ENCODE measurements around the gene THAP3.

THAP3 gene

DNA sequence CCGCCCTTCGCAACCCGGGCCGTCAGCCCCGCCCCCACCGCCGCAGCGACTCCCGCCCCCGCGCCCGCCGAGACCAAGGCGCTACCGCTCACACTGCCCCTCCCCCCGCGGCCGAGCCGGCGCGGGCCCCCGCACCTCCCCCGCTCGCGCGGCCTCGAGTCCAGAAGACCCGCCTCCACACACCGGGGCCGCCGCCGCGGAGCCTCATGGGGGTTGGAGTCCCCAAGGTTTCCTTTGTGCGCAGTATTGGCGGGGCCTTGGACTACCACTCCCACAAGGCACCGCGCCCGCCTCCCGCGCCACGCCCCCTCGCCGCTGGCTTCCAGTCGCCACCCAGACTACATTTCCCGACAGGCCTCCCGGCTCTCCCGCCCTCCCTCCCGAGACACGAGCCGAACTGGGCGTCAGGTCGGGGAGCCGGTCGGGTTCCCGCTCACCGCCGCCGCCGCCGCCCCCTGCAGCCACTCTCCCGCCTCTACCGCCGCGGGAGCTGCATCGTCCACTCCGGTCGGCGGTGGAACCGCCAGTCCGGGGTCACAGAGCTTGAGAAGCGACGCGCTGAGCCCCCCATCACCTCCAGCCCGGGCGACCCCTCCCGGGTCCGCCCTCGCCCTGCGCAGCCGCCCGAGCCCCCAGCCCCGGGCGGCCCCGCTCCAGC, 11.2 kb upstream of the THAP3 start, which contains the start of gene PHF13:
PHF13 (plus strand) TSS at position 371 of the 658 bp plus-strand sequence. CDS start 336 bp downstream, outside the sequence.
- DNase-seq = peak; percentile 99

DNA sequence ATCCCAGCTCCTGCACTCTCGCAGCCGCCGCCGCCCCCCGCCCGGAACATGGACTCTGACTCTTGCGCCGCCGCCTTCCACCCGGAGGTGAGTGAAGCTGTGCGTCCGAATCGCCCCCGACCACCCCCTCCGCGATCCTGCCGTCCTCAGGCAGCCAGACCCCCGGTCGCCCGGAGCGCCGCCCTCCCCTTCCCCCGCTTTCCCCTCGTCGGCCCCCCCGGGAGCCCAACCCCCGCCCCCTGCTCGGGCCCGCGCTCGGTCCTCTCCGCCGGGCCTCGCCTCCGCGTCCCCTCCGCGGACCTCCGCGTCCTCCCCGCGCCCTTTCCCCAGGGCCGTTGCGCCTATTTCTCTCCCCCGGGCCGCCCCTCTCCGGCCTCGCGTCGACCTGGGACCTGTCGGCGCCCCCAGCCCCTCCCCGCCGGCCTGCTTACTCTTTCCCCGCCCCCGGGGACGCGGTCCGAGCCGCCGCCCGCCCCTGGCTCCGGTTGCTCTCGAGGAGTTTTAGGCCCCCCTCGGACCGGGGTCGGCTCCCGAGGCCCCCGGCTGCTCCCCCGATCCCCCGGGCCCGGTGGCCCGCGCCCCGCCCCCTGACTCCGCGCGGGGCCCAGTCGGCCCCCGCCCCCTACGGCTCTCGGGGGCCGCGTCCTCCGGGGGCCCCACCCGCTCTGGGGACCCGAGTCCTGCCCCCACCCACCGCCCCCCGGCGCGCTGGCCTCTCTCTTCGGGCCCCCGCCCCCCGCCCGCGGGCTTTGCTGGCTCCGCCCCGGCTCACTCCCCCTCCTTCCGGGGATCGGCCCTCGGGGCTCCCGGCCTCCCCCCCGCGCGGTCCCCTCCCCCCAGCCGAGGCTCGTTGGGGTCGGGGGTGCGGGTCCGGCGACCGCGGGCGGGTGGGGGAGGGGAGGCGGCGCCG, 10.4 kb upstream of the THAP3 start:
- DNase-seq = peak; percentile 69

- peak; percentile 24 for DNase-seq
These were observed 9.5 kb upstream of the THAP3 start for GRCh38 chr1:6614929-6615785.

- DNase-seq = no peak
These were observed 5.6 kb upstream of the THAP3 start for GRCh38 chr1:6619045-6619444.

- DNase-seq = no peak
These were observed 3.0 kb upstream of the THAP3 start for GRCh38 chr1:6621429-6622391.

- DNase-seq = no peak
These were observed 2.1 kb upstream of the THAP3 start for GRCh38 chr1:6622396-6623152.

DNA sequence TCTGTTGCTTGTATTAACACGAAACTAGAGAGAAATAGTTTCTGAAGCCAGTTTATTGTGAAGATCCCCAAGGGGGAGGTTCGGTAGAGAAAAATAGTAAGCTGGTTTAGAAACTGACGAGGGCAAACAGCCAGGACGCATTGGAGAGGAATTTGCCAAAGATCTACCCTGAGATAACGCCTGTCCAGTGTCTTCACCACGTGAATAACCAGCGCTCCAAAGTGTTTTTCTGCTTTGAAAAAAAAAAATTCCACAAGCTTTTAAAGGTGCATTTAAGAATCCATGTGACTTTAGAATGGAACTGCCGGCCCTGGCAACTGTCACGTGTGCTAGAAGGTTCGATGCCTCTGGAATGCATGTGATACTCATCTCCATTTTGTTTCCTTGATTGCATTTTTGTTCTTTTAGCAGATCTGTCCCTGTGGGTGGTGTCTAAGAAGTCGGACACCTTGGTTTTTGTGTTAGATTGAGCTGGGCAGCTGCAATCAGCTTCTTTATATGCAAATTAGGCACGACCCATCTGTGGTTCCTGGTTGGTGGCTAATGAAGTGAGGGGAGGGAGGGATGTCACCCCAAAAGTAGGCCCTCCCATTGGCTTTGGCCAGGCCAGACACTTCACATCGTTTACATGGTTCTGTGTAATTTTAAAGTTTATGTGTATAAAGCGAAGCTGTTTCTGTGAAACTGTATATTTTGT, 1.3 kb upstream of the THAP3 start:
- DNase-seq = no peak

DNA sequence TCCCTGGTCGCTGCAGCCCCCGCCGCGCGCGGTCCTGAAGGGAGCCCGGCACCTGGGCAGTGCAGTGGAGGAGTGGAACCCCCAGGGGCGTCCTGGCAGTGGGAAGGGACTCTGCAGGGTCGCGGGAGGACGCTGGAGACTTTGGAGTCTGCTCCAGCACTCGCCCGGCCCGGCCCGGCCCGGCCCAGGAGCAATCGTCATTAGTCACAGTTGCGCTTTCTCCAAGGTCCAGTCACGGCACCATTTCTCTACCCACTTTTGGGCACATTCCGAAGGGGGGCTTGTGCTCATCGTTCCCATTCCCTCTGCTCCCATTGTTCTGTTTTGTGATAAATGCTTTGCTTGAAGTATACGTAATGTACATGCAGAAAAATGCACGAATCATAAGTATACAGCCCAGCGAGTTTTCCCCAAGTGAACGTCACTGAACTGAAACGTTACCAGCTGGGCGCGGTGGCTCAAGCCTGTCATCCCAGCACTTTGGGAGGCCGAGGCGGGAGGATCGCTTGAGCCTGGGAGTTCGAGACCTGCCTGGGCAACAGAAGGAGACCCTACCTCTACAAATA, 999 bp downstream of the THAP3 start:
- peak; percentile 60 for DNase-seq

DNA sequence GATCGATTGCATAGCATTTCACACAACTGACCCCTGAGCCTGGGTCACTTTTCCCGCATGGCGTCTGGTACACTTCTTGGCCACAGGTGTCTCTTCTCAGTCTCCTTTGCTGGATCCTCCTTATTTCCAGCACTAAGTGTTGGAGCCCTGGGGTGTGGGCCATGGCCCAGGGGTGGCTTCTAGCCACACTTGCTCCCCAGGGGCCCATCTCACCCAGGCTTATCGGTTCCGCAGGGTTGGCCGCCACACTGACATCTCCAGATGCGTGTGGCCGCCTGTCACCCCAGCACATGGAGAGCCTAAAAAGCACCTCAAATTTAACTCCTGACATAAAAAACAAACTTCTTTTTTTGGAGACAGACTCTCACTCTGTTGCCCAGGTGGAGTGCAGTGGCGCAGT, 2.4 kb downstream of the THAP3 start:
- DNase-seq = no peak

GRCh38 chr1:6627841-6628545, 3.3 kb downstream of the THAP3 start:
- DNase-seq = no peak

- no peak for DNase-seq
These were observed 4.4 kb downstream of the THAP3 start for GRCh38 chr1:6628971-6629479.

DNA sequence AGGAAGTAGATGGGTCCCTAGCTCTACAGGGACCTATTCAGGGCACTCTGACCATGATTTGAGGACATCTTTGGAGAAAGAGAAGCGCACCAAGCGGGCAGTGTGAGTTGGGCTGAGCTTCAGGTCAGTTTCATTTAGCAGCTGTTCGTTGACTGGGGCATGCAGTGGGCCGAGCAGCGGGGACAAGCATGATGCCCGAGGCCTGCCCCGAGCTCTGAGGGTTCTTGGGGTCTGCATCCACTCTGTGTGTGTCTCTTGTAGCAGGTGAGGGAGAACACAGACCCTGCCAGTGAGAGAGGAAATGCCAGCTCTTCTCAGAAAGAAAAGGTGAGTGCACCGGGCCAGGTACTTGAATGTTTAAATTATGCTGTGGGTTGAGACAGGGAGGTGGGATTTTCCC, 5.4 kb downstream of the THAP3 start:
- DNase-seq = no peak

DNA sequence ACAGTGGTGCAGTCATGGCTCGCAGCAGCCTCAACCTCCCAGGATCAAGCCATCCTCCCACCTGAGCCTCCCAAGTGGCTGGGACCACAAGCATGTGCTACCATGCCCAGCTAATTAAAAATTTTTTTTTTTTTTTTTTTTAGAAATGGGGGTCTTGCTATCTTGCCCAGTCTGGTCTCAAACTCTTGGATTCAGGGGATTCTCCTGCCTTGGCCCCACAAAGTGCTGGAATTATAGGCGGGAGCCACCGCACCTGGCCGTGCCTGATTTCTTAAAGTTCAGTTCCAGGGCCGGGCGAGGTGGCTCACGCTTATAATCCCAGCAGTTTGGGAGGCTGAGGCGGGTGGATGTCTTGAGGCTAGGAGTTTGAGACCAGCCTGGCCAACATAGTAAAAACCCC, 6.4 kb downstream of the THAP3 start:
- DNase-seq = no peak

DNA sequence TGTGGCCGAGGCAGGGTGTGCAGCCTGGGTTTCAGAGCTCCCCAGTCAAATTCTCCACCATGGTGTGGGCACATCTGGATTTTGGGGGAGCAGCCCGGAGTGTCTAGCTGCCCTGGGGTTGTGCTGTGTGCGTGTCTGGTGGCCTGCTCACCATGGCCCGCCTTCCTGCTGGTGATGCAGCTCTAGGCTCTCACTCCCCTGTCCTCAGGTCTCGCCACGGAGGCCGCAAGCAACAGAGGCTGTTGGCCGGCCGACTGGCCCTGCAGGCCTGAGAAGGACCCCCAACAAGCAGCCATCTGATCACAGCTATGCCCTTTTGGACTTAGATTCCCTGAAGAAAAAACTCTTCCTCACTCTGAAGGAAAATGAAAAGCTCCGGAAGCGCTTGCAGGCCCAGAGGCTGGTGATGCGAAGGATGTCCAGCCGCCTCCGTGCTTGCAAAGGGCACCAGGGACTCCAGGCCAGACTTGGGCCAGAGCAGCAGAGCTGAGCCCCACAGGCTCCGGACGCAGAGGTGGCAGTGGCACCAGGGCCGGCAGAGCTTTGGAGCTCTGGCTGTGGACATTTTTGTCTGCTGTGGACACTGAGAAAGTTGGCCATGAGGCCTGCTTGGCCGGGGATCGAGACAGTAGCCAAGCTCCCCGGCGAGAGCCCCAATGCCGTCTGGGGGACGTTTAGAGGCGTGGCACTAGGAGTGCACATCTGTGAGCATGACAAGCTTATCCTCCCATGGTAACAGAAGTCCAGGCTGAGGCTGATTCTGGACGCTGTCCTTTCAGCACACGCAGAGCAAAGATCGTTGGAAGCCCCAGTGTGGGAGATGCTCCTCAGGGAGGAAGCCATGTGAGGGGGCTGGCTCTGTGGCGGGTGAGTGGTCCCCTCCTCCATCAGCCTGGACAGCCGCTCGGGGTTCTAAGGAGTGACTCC, 8.2 kb downstream of the THAP3 start:
- DNase-seq = no peak

- DNase-seq = peak; percentile 51
These were observed 9.8 kb downstream of the THAP3 start for GRCh38 chr1:6634371-6635052.

DNA sequence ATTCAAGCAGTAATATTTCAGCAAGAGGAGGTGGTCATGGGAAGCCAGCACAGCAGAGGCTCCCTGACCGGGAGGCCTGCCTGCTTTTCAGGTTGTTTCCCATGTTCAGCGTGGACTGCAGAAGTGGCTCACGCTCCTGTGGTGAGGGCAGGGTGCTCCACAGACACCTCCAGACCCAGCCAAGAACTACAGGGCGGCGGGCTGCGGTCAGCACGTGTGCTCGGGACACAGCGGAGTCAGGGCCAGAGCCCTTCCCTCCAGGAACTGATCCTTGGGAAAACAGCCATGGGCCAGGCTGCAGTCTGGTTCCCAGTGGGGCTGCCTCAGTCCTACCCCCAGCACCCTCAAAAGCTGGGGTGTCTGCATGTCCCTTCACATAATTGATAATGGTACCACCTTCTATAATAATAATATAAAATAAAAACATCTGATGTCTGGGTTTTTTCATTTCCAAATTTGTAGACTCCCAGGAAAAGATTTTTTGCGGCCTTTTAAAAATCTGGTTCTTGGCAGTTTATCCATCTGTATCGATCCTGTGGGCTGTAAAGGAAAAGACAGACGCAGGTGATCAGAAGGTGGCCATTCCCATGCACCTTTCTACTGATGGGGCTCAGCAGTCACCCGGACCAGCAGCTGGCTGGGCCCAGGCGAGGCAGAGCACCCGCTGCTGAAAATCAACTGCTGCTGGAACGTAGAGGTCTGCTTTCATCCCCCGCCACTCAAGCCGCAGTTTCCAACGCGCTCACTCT, 10.7 kb downstream of the THAP3 start:
- DNase-seq = no peak

Data from eye (tissue), 1 donor.